IPS-18c (cell line): ENCODE data around the gene TENM4.

Source experiments
- H3K4me3 ChIP-seq: 2 replicates; pipeline ENCODE4 v1.7.0; 2013; ENCODE audit warnings: low read depth, mild to moderate bottlenecking, low read length, moderate library complexity; ENCODE audit not compliant: insufficient read depth
- H3K9me3 ChIP-seq: one replicate; pipeline ENCODE4 v1.6.1; 2013; ENCODE audit warnings: mild to moderate bottlenecking, low read length, moderate library complexity; ENCODE audit not compliant: control insufficient read depth, insufficient read depth

Gene TENM4

DNA sequence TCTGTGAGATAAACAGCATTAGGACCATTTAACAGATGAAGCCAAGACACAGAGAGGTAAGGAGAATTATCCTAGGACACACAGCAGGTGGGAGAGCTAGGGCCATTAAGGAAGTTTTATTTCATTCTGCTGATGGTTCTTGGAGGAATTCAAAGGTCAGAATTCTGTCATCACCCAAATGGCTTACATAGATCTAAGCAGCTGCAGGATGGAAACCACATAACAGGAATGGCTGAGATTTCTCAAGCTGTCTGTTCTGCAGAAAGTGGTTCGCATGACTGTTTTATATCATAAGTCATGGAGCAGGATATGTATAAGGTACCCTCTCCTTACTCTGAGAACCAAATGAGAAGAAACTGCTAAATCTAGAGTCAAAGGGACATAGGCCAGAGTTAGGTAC lies 702.9 kb downstream of the TENM4 start:
- H3K9me3 ChIP-seq = no peaks in the 10 kb centered on the region

DNA sequence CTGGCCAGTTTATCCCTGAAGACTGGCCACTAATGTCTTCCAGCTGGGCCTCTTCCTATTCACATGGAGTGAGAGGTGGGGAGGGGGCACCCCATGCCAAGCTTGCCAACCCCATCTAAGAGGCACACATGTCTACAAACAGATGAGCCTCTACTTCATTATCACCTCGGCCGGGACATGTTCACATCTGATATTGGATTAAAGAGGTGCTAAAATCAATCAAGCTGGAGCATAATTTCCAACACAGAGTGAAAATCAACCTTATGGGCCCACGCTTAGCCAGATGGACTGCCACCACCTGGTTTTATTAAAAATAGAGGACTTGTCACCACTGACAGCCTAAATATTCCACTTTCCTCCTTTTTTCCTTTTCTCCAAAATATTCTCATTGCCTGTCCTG lies 703.5 kb downstream of the TENM4 start:
- no peaks in the 10 kb centered on the region for H3K9me3 ChIP-seq
- H3K4me3 ChIP-seq = no peak overlapping the region

More for the DNA sequence above, 702.9 kb downstream of the TENM4 start:
- H3K4me3 ChIP-seq = no peak overlapping the region

DNA sequence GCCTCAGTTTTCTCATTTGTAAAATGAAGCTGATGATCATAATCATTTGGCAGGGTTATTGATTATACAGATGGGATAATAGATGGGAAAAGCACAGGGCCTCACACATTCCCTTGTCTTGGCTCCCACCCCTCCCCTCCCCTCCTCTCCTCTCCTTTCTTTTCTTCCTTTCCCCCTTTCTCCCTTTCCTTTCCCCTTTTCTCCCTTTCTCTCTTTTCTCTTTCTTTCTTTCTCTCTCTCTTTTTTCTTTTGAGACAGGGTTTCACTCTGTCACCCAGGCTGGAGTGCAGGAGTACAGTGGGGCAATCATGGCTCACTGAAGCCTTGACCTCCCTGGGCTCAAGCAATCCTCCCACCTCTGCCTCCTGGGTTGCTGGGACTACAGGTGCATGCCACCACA lies 705.1 kb downstream of the TENM4 start:
- H3K9me3 ChIP-seq = no peaks in the 10 kb centered on the region
- no peak overlapping the region for H3K4me3 ChIP-seq

DNA sequence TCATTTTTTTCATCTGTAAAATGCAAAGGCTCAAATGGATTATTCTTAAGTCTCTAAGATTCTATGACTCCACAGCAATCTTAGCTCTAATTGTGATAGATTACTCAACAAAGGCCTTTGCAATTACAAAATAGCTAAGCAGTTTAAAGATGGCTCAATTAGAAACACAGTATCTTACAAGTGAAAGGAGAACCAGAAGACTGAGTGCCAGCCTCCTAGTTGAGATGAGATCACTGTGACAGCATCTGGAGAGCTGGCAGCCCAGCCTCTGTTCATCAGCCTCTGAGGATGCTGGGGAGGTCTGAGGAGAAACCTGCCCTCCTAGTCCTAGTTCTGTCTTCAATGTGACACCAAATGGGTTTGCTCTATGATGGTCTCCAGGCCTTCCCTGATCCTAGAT lies 707.8 kb downstream of the TENM4 start:
- no peaks in the 10 kb centered on the region for H3K9me3 ChIP-seq

DNA sequence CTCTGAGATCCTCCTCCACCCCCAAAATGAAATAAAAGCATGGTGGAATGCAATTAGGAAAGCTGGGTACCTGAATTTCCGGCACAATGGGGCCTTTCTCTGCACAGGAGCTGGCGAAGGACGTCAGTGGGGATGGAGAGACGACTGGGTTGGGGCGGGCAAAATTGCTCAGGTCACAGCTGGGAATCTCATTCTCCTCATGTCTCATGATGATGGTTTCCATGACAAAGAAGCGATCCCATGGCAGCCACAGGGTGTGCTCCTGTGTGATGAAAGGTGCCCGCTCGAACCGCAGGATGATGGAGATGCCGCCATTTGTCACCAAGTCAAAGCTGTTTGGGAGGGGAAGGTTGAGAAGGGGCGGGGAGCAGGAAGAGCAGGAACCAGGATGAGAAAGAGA lies 708.6 kb downstream of the TENM4 start:
- H3K4me3 ChIP-seq = no peak overlapping the region
- peaks cover 3% of the 10 kb centered on the region for H3K9me3 ChIP-seq

More for the DNA sequence above, 707.8 kb downstream of the TENM4 start:
- H3K4me3 ChIP-seq = no peak overlapping the region

DNA sequence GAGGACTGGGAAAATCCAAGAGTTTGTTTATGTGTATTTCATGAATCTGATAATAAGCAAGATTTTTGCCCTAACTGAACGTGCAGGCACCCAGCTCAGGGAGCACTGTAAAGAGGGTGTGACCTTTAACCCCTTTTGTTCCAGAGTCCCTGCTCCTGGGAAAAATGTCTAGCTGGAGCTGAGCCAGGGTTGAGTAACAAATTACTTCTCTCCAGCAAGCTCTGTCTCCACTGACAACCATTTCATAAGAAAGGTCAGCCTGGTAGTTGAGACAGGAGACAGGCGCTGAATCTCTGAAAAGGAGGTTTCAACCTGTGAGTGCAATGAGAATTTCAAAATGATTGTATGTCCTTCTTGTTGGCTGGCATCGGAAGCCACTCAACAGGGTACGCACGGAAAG lies 709.8 kb downstream of the TENM4 start:
- H3K9me3 ChIP-seq = peaks cover 3% of the 10 kb centered on the region
- no peak overlapping the region for H3K4me3 ChIP-seq

DNA sequence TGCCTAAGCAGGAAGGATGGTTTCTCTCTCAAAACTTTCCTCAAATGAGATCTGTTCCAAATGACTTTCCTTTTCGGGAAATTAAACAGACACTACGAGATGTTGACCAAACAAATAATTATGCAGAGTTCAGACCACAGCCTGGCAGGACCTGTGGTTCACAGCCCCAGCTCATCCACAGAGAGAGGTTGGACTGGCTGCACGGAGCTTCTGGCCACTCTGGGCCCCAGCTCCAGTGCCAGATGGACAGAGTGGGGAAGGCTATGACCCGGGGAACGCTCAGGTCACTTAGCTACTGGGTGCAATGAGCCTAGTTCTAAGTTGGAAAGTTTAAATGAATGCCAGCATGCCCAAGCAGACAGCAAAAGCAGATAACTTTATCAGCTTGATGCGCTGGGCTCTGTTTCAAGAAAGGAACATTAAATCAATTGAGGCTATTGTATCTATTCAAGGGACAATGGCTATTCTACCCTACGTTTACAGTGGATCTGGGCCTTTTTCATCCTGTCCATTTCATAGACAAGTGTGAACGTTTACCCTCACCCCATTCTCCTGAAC lies 710.5 kb downstream of the TENM4 start:
- peaks cover 3% of the 10 kb centered on the region for H3K9me3 ChIP-seq
- H3K4me3 ChIP-seq = no peak overlapping the region

DNA sequence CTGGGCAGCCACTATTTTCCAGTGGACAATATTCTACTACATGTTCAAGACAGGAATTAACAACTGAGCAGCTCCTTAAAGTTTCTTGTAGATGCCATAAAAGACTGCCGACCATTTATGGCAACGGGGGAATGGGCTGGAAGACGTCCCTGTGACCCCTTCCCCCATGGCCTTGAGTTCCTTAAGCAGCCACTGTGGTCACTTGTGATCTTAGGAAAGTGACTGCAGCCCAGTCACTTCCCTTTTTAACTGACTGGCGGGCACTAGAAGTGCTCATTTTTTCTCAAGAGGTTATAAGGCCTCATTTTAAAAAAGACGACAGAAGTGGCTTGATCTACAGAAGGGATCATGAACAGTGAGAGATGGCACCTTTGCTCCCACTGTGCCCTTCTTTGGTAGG lies 713.0 kb downstream of the TENM4 start:
- peaks cover 3% of the 10 kb centered on the region for H3K9me3 ChIP-seq
- no peak overlapping the region for H3K4me3 ChIP-seq

DNA sequence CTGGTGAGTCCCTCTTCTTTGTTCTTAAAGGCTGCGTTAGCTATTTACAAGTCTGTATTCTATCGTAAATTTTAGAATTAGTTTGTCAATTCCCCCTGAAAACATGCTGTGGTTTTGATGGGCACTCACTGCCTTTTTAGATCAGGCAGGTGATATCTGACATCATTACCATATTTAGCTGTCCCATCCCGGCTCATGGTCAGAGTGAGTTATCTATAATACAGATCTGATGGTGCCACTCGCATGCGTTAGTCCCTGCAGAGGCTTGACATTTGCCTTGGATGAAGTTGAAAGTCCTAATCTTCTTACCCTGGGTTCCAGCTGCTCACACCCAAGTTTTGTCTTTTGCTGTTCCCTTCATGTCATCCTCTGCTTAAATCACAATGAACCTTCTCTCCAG lies 715.6 kb downstream of the TENM4 start:
- no peak overlapping the region for H3K4me3 ChIP-seq
- H3K9me3 ChIP-seq = peaks cover 5% of the 10 kb centered on the region

DNA sequence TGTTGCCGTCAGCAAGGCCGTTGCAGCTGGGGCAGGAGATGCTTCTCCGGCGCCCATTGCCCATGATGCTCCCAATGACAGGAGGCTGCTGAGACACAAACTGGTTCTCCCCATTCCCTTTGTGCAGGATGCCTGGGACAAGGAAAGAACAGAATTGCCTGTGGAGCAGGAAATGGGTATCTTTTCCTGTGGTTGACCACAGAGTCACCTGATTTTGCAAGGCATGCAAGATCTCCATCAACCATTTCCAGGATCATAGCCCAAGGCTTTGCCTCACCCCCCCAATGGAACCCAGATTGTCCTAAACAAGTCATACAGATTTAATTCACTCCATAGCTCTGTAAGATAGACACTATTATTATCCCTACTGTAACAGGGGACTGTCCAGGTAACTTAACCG lies 718.0 kb downstream of the TENM4 start:
- Histone ChIP-seq H3K9me3 (peaks cover 5% of the 10 kb centered on the region), H3K4me3 (no peak overlapping the region)

DNA sequence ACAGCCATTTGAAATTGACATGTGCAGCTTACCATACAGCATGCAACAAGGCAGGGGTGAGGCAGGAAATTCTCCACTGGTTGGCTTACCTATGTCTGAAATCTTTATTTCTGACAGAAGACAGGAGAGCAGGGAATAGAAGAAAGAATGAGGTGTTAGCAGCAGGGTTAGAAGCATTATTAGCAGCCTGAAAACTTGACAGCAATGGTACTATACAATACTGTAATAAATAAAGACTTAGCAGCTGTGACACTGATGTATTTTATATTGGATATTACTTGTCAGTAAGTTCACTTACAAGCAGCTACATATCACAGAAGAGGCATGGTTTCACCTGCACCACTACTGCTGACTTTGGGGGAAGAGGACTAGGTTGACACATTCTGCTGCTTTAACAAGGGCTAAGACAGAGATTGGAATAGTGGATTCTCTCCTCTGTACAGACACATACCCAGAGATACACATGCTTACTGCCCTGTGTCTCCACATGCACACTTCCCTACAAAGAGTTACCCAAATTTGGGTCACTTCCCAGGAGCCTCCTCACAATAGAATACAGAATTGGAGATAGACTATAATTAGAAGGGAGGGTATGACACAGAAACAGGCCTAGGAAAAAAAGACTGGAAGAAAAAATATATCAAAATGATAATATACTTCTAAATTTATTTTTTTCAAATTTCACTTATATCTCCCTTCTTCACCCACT lies 720.4 kb downstream of the TENM4 start:
- H3K9me3 ChIP-seq = peaks cover 2% of the 10 kb centered on the region
- H3K4me3 ChIP-seq = no peak overlapping the region

DNA sequence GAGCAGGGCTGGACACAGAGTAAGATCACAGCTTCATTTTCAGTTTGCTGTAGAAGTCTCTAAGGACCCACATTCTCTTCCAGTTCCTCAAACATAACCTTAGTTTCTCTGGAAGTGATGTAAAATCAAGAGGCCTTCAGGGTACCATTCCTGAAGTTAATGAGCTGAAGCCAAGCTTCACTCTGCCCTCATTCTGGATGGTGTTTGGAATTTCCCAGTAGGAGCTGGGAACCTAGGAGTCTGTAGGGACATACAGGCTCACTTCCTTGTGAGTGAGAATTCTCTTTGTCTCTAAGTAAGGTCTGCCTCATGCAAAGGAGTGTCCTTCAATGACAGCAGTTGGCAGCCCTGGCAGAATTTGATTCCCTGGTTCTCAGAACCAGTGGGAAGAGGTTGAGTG lies 723.8 kb downstream of the TENM4 start:
- H3K4me3 ChIP-seq = no peak overlapping the region
- peaks cover 2% of the 10 kb centered on the region for H3K9me3 ChIP-seq

DNA sequence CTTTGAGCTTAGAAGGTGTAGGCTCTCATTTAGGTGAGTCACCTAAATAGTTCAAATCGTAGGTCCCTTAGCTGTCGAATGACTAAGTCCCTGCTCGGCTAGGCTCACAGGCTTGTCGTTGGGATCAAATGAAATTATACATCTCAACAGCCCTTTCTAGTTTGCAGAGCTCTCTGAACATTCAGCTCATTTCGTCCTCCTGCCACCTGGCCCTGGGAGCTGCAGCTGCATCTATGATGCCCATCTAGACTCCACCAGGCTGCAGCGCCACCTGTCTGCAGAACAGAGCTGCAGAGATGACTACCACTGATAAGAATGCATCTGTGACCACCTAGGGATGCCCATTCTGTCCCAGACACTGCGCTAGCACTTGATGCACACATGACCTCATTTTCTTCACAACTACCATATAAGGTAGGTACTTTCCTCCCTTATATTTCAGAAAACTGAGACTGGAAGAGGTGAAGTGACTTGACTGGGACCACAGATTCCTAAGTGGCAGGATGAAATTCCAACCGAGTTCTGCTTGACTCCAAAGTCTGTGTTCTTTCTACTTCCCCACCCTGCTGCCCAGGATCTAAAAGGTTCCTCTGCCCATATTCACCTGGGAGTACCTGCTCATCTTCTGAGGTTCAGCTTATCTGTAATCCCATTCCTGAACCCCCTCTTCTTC lies 725.1 kb downstream of the TENM4 start:
- Histone ChIP-seq H3K4me3 (no peak overlapping the region), H3K9me3 (no peaks in the 10 kb centered on the region)

DNA sequence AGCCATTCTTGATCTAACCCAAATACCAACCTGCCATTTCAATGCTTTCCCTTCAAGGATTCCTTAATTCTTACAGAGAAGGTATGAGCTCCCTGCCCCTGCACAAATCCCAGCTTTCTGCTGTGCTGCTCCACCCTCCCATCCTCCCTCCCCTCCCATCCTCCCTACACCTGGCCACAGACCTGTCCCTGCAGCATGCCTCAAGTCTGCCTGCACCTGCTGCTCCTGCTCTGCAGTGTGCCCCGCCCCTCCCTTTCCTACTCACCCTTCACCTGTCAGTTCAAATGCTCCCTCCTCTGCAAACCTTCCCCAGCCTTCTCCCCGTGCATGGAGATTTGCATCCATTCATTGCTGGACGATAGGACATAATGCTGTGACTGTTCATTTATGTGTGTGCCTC lies 726.3 kb downstream of the TENM4 start:
- H3K9me3 ChIP-seq = no peaks in the 10 kb centered on the region
- H3K4me3 ChIP-seq = no peak overlapping the region

DNA sequence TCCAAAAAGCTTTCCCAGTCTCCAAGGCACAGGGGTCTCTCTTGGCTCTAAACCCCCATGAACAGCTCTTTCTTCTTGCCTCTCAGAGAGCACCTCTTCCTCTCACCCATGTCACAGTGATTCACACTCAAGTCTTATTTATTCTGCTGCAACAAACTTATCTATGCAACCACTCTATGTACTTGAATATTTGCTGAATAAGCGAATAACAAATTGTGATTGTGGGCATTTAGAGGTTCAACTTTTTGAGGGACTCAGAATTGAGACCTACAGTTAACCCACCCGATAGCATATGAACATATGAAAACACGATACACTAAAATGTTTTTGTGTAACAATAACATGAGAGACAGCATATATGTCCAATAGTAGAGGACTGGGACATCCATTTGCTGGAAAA lies 729.1 kb downstream of the TENM4 start:
- H3K4me3 ChIP-seq = no peak overlapping the region
- no peaks in the 10 kb centered on the region for H3K9me3 ChIP-seq

DNA sequence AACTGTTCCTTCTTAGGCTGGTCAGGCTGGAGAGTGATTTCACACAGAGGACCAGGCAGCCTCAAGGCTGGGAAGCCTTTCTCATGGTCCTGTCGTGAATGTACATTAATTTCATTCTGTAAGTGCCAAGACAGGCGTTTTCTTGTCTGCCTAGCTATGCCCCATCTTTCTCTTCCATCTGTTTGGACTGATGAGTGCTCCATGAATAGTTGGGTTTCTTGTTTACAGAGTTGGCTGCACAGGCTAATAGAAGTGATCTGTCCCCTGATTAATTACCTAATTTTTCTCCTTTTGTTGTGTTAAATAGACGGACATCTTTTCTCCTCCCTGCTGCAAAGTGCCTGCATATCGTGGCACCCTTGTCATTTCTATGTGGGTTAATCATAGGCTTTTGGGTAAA lies 730.4 kb downstream of the TENM4 start:
- no peak overlapping the region for H3K4me3 ChIP-seq
- no peaks in the 10 kb centered on the region for H3K9me3 ChIP-seq

DNA sequence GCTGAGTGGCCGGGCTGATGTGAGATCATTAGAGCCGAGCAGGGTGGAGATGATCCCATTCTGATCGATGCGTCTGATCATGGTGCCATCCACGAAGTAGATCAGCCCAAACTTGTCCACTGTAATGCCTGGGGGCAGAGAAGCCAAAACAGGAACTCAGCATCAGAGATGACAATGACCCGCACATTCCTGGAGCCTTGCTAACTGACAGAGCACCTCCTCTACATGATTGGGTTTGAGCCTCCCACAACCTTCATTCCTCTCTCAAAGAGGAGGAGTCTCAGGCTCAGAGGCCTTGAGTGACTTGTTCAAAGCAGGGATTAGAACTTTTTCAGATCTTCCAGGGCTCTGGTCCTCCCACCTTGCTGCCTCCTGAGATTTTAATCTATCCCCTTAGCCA lies 732.4 kb downstream of the TENM4 start:
- H3K9me3 ChIP-seq = no peaks in the 10 kb centered on the region
- no peak overlapping the region for H3K4me3 ChIP-seq

DNA sequence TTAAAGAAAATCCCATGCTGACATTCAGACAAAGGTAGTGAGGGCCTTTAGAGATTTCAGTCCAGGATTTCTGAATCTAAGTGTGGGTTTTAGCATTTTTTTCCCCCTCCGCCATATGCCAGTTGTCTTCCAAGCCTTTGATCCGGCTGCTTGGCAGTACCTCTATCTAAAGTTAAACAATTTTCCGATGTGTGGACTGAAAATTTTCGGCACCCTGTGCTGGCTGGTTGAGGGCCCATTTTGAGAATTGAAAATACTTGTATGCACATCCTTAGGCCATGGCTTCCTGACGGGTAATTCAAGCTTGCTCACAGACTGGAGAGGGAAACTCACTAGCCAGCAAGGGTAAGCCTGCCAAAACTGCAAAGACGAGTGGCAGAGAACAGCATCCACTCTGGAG lies 734.3 kb downstream of the TENM4 start:
- no peak overlapping the region for H3K4me3 ChIP-seq
- no peaks in the 10 kb centered on the region for H3K9me3 ChIP-seq
